ENCODE results near the gene PRPF40A. TPM values are rescaled to one million over a fixed set of nuclear protein-coding genes. Genes with fewer than 3 reads are reported as not detected.

The PRPF40A gene
- total and polyA plus RNA-seq, 9 of the 15 experiments (the other 6 are each of a cell fraction or from before 2014, with no cell fraction given) = 168 to 304 (median 264) TPM

DNA sequence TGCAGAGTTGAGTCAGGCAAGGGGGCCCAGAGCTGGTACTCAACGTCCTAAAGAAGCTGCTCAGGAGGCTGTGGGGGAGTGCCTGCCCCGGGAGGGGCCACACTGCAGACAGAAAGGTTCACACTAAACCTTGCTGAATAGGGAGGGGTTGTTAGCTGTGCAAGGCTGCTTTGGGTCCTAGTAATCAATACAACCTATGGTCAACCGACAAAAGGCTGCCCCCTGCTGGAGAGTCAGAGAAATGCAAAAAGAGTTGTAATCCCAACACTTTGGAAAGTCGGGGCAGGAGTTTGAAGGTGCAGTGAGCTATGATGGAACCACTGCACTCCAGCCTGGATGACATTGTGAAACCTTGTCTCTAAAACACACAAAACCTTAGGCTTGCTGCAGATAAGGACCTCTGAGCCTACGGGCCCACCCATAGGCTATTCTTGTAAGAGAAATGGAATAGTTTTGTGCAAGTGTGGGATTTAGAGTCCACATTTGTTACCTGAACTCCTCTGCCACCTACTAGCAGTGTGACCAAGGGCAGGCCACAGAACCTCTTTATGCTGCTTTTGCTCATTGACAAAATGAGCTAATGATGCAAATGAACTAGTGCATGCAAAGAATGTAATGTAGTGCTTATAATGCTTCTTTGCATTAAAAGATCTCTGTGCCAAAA lies 81.5 kb downstream of the PRPF40A start:
- Histone ChIP-seq H3K9me3 (replicated peaks; ENCODE audit: control insufficient read depth, insufficient read depth, low read depth, low read length) (no peaks in the 10 kb centered on the region), H3K4me2 (ENCODE audit: insufficient read depth, low read length) (no peak overlapping the region), H3K9me1 (ENCODE audit: control insufficient read depth, insufficient read depth, low read length) (no peaks in the 10 kb centered on the region), H3K4me1 (replicated peaks in 1 of 2; ENCODE audit: control insufficient read depth in 2 of 2, insufficient read depth in 2 of 2, low read length in 2 of 2) (no peaks in the 10 kb centered on the region), H3K27ac (ENCODE audit: extremely low read depth, low read depth, low read length) (no peak overlapping the region), H3K27me3 (ENCODE audit: control insufficient read depth in 2 of 2, insufficient read depth in 2 of 2, low read length in 2 of 2) (peaks cover 10 to 18% of the 10 kb centered on the region in 2 experiments; a peak in 3 of 5 replicates), H4K20me1 (replicated peaks; ENCODE audit: control insufficient read depth, insufficient read depth, low read length) (peaks cover 8% of the 10 kb centered on the region; the same call in 1 of the 2 replicates), H2AFZ (ENCODE audit: low read depth, low read length) (no peak overlapping the region), H3K4me3 (no peak overlapping the region), H3K79me2 (ENCODE audit: control insufficient read depth, insufficient read depth, low read length) (no peaks in the 10 kb centered on the region), H3K9ac (ENCODE audit: insufficient read depth in 1 of 2, low read depth in 2 of 2, low read length in 2 of 2) (no peak overlapping the region), H3K36me3 (ENCODE audit: control insufficient read depth, insufficient read depth, low read length) (no peaks in the 10 kb centered on the region)
- ChIA-PET POLR2A (interaction anchor here (0.8 to 1.4 kb wide), 2 partner anchors 8 to 29 kb away, joined by 3 read pairs; no protein-coding TSS in a partner anchor), CTCF (ENCODE audit: low intra/inter-chr PET ratio) (interaction anchor here (0.7 to 2.6 kb wide), 3 partner anchors 9 to 599 kb away, joined by 3 to 20 read pairs (median 10); no protein-coding TSS in a partner anchor)
- peak; percentile 80 for FAIRE-seq
- no TSS peak for BruUV-seq (replicated peaks)
- in situ Hi-C loops (cut with MboI) (no loop called here), intact Hi-C loops (cut with micrococcal nuclease) (loop anchor here (2.0 to 10.0 kb wide), 3 partner anchors 301 to 599 kb away; partner anchors contain the start of genes FMNL2 and STAM2)
- DNase-seq (ENCODE audit: extremely low read depth in 1 of 4, low spot score in 3 of 4) = peak; percentile 73 to 84 (median 78)
- peak; percentile 84 for ATAC-seq
- 0% methylated on average over 5 of the region's 5 CpGs for WGBS (ENCODE audit: insufficient coverage, low coverage, missing lambda C conversion rate)
- TF ChIP-seq RAD21 (CRISPR knock-in tag; conservative IDR thresholded peaks at IDR 0.05 in 1 of 2, IDR thresholded peaks at IDR 0.05 in 1 of 2) (peak; percentile 82 to 89), CC2D1A (IDR thresholded peaks at IDR 0.05) (0 out of 2 replicates have a peak, but pooled peaks have one; percentile 45), KDM5B (IDR thresholded peaks at IDR 0.05; ENCODE audit: insufficient replicate concordance, low read depth, low read length) (no peak), XRCC5 (IDR thresholded peaks at IDR 0.05; ENCODE audit: low read depth, low read length) (peak; percentile 69; the same call in 1 of the 2 replicates), SMARCE1 (IDR thresholded peaks at IDR 0.05) (no peak), HNRNPLL (IDR thresholded peaks at IDR 0.05; ENCODE audit: low read depth, low read length, poor library complexity, severe bottlenecking) (peak; percentile 40), KLF16 (IDR thresholded peaks at IDR 0.05) (0 out of 2 replicates have a peak, but pooled peaks have one; percentile 16), ZBTB8A (IDR thresholded peaks at IDR 0.05; ENCODE audit: partially characterized antibody) (no peak), ARID2 (IDR thresholded peaks at IDR 0.05) (peak; percentile 46; the same call in 1 of the 2 replicates), ATF7 (IDR thresholded peaks at IDR 0.05) (0 out of 2 replicates have a peak, but pooled peaks have one; percentile 14)
- TF ChIP-seq, protein P1, sequence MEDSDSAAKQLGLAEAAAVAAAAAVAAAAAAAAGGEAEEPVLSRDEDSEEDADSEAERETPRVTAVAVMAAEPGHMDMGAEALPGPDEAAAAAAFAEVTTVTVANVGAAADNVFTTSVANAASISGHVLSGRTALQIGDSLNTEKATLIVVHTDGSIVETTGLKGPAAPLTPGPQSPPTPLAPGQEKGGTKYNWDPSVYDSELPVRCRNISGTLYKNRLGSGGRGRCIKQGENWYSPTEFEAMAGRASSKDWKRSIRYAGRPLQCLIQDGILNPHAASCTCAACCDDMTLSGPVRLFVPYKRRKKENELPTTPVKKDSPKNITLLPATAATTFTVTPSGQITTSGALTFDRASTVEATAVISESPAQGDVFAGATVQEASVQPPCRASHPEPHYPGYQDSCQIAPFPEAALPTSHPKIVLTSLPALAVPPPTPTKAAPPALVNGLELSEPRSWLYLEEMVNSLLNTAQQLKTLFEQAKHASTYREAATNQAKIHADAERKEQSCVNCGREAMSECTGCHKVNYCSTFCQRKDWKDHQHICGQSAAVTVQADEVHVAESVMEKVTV (CRISPR knock-in tag; IDR thresholded peaks at IDR 0.05) = peak; percentile 67
- TF ChIP-seq, protein P2, sequence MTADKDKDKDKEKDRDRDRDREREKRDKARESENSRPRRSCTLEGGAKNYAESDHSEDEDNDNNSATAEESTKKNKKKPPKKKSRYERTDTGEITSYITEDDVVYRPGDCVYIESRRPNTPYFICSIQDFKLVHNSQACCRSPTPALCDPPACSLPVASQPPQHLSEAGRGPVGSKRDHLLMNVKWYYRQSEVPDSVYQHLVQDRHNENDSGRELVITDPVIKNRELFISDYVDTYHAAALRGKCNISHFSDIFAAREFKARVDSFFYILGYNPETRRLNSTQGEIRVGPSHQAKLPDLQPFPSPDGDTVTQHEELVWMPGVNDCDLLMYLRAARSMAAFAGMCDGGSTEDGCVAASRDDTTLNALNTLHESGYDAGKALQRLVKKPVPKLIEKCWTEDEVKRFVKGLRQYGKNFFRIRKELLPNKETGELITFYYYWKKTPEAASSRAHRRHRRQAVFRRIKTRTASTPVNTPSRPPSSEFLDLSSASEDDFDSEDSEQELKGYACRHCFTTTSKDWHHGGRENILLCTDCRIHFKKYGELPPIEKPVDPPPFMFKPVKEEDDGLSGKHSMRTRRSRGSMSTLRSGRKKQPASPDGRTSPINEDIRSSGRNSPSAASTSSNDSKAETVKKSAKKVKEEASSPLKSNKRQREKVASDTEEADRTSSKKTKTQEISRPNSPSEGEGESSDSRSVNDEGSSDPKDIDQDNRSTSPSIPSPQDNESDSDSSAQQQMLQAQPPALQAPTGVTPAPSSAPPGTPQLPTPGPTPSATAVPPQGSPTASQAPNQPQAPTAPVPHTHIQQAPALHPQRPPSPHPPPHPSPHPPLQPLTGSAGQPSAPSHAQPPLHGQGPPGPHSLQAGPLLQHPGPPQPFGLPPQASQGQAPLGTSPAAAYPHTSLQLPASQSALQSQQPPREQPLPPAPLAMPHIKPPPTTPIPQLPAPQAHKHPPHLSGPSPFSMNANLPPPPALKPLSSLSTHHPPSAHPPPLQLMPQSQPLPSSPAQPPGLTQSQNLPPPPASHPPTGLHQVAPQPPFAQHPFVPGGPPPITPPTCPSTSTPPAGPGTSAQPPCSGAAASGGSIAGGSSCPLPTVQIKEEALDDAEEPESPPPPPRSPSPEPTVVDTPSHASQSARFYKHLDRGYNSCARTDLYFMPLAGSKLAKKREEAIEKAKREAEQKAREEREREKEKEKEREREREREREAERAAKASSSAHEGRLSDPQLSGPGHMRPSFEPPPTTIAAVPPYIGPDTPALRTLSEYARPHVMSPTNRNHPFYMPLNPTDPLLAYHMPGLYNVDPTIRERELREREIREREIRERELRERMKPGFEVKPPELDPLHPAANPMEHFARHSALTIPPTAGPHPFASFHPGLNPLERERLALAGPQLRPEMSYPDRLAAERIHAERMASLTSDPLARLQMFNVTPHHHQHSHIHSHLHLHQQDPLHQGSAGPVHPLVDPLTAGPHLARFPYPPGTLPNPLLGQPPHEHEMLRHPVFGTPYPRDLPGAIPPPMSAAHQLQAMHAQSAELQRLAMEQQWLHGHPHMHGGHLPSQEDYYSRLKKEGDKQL (CRISPR knock-in tag; IDR thresholded peaks at IDR 0.05; ENCODE audit: borderline replicate concordance) = no peak
- TF ChIP-seq, protein P3, sequence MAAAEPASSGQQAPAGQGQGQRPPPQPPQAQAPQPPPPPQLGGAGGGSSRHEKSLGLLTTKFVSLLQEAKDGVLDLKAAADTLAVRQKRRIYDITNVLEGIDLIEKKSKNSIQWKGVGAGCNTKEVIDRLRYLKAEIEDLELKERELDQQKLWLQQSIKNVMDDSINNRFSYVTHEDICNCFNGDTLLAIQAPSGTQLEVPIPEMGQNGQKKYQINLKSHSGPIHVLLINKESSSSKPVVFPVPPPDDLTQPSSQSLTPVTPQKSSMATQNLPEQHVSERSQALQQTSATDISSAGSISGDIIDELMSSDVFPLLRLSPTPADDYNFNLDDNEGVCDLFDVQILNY (CRISPR knock-in tag; IDR thresholded peaks at IDR 0.05) = 0 out of 2 replicates have a peak, but pooled peaks have one; percentile 18
